SK-N-SH (cell line): ENCODE measurements around the gene ETV6.

Experiments used
- FOXJ3 ChIP-seq: sonication (generic); formaldehyde crosslinking; IDR thresholded peaks from 2 replicates; pipeline ENCODE4 v1.5.1; 2020; ENCODE audit warnings: mild to moderate bottlenecking, missing genetic modification reagents
- RAD21 ChIP-seq: IDR thresholded peaks from 2 replicates; pipeline ENCODE4 v1.6.1; 2012; ENCODE audit warnings: mild to moderate bottlenecking, low read length
- TF ChIP-seq, protein P1 (sequence below): fragments of 200-600 bp; sonication (generic); IDR thresholded peaks from 2 replicates; pipeline ENCODE4 v1.6.1; 2017; ENCODE audit warnings: antibody characterized with exemption, mild to moderate bottlenecking, moderate library complexity

DNA sequence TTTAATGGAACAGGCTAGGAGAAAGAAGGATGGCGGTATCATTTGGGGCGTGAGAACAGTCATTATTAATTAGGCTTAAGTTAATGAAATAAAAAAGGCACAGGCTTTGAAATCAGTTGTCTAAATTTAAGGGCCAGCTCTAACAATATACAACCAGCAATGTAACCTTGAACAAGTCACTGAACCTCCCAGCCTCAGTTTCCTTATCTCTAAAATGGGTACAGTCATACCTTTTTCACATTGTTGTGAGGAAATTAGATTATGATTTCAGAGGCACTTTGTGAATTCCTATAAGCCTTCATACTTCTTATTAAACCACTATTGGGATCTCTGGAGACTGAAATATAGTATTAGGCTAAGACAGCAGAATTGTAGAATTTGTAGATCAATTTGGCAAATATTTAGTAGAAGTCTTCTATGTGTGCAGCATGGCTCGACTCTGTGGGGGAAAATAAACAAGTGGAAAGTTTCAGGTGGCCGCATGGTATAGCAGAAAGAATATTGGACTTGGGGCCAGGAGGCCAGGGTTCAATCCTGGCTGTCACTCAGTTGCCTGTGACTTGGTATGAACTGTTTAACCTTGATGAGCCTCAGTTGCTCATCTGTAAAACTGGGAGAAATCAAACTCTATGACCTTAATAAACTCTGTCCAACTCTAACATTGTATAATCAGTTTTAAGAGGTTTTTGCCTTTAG lies 117.7 kb downstream of the ETV6 start:
- TF ChIP-seq RAD21 (no peak), FOXJ3 (no peak)
- TF ChIP-seq, protein P1, sequence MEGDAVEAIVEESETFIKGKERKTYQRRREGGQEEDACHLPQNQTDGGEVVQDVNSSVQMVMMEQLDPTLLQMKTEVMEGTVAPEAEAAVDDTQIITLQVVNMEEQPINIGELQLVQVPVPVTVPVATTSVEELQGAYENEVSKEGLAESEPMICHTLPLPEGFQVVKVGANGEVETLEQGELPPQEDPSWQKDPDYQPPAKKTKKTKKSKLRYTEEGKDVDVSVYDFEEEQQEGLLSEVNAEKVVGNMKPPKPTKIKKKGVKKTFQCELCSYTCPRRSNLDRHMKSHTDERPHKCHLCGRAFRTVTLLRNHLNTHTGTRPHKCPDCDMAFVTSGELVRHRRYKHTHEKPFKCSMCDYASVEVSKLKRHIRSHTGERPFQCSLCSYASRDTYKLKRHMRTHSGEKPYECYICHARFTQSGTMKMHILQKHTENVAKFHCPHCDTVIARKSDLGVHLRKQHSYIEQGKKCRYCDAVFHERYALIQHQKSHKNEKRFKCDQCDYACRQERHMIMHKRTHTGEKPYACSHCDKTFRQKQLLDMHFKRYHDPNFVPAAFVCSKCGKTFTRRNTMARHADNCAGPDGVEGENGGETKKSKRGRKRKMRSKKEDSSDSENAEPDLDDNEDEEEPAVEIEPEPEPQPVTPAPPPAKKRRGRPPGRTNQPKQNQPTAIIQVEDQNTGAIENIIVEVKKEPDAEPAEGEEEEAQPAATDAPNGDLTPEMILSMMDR: no peak
